ENCODE results near the gene CCDC61. TPM values are rescaled to one million over a fixed set of nuclear protein-coding genes. Genes with fewer than 3 reads are reported as not detected.

The CCDC61 gene
- total RNA-seq, 1 donor from 2014 or later: 17.8 TPM

GRCh38 chr19:45972947-45973540 is 22.2 kb upstream of the CCDC61 start:
- ATAC-seq (no peak), DNase-seq (ENCODE audit: low spot score) (no peak)
- intact Hi-C loops (cut with DNase I): no loop called here

- DNase-seq (ENCODE audit: low spot score) (peak; percentile 70), ATAC-seq (no peak)
- intact Hi-C loops (cut with DNase I): no loop called here
Measured at GRCh38 chr19:45973553-45974338, 21.5 kb upstream of the CCDC61 start, which contains the start of gene NOVA2. NOVA2 (minus strand) TSS chr19:45973865; CDS start chr19:45973351, 514 bp downstream.

DNA sequence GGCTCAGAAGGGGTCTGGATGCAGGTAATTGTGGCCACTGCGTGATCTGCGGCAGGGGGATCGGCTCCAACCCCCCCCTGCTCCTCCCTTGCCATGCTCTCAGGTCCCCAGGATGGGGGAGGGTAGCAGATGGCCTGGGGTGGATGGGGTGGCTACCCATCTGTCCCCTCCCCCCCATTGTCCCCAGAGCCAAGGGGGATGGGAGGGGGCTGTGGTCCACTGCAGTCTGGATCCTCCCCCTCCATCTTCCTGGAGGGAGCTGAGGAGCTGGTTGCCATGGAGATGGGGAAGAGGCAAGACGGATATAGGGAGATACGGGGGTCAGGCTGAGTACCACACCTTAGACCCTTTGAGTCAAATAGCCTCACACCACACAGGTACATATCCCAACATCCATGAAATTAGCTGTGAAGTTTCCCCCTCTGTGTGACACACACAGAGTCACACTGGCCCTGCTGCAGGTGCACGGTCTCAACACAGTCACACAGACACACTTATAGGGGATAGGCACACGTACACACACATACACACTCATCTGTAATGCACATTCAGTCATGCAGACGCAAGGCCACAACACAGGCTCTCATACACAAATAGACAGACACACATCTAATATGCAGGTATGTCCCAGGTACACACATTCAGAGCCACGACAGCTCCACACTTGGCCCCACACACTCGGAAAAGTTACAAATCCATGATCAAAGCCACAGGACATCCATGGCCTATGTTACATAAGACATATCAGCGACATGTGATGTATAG is 19.8 kb upstream of the CCDC61 start:
- DNase-seq (ENCODE audit: low spot score) (no peak), ATAC-seq (no peak)
- intact Hi-C loops (cut with DNase I): no loop called here

DNA sequence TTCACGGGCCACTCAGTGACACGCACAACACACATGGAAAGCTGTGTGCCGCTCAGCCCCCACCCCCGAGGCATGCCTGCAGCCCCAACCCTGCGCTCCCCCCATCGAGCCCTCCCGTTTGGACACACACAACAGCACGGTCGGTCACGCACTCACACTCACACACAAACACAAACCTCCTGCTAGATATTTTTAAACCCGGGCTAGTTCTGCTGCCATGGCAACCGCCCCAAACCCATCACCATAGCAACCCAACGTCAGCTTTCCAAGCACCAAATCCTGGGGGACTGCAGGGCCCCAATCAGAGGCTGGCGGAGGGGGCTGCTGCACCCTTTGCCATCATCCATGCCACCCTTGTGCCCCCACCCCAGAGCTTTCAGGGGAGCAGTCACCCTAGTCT is 19.1 kb upstream of the CCDC61 start:
- intact Hi-C loops (cut with DNase I): no loop called here
- no peak for DNase-seq (ENCODE audit: low spot score)
- ATAC-seq: no peak

DNA sequence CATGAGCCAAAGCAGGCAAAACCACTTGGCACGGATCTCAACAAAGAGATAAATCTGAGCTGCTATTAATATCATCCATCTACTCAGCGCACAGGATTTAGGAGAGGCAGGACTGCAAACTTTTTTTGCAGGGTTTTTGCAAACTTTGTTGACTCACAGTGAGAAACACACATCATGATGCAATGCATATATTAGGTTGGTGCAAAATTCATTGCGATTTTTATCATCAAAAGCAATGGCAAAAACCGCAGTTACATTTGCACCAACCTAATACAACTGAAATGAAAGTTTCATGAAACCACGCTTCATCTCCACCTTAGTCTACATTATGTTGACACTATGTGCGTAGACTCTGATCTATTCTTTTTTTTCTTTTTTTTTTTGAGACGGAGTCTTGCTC is 17.1 kb upstream of the CCDC61 start:
- ATAC-seq (no peak), DNase-seq (ENCODE audit: low spot score) (no peak)
- intact Hi-C loops (cut with DNase I): no loop called here

DNA sequence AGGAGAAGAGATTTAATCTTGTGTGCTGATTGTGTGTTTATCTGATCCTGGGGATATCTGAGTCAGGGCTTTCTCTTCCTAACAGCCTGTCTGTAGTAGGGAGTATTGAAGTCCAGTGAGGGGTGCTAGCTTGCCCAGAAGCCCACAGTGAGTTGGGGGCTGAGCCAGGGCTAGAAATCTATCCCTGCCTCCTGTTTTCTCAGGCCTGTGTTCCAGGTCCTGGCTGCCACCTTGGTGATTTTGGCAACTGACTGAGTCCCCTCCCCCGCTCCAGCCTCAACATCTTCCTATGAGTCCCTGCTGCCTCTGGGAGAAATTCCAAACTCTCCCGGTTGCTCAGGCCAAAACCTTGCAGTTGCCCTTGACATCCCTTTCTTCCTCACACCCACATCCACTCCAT is 13.9 kb upstream of the CCDC61 start:
- DNase-seq (ENCODE audit: low spot score): no peak
- ATAC-seq: no peak
- intact Hi-C loops (cut with DNase I): no loop called here

DNA sequence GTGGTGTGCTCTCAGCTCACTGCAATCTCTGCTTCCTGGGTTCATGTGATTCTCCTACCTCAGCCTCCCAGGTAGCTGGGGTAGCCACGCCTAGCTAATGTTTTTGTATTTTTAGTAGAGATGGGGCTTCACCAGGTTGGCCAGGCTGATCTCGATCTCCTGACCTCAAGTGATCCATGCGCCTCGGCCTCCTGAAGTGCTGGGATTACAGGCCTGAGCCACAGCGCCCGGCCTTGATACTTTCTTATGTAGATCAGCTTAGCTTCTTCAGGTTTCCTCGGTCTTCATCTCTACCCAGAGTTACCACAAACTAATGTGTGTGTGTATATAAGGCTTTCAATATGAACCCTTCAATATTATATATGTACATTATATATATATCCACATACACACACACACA is 9.9 kb upstream of the CCDC61 start:
- intact Hi-C loops (cut with DNase I): no loop called here
- no peak for DNase-seq (ENCODE audit: low spot score)

GRCh38 chr19:45990113-45990728 is 5.0 kb upstream of the CCDC61 start:
- ATAC-seq (peak; percentile 11), DNase-seq (ENCODE audit: low spot score) (no peak)
- intact Hi-C loops (cut with DNase I): no loop called here

More for the DNA sequence above, 9.9 kb upstream of the CCDC61 start:
- no peak for ATAC-seq

GRCh38 chr19:45994456-45994997 is 740 bp upstream of the CCDC61 start:
- intact Hi-C loops (cut with DNase I): no loop called here
- ATAC-seq (peak; percentile 4), DNase-seq (ENCODE audit: low spot score) (no peak)

GRCh38 chr19:45995715-45996385 is 583 bp downstream of the CCDC61 start:
- no peak for DNase-seq (ENCODE audit: low spot score)
- intact Hi-C loops (cut with DNase I): no loop called here
- ATAC-seq: no peak

DNA sequence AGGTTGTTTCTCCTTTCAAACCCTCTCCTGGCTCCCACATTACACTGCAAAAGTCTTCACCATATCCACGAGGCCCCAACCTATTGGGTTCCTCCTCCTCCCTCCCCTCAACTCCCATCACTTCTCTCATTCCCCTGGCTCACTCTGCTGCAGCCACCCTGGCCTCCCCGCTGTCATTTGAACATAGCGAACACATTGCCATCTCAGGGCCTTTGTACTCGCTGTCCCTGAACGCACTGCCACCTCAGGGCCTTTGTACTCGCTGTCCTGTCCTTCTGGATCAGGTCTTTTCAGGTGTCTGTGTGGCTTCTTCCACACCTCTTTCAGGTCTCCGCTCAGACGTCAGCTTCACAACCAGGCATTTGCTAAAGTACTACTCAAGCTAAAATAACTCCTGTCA is 1.7 kb downstream of the CCDC61 start:
- intact Hi-C loops (cut with DNase I): no loop called here
- ATAC-seq (no peak), DNase-seq (ENCODE audit: low spot score) (no peak)

- intact Hi-C loops (cut with DNase I): no loop called here
- DNase-seq (ENCODE audit: low spot score) (no peak), ATAC-seq (no peak)
Measured at GRCh38 chr19:45998834-45999233, 3.6 kb downstream of the CCDC61 start.

GRCh38 chr19:45999653-46000121 is 4.4 kb downstream of the CCDC61 start:
- peak; percentile 2 for ATAC-seq
- intact Hi-C loops (cut with DNase I): no loop called here
- no peak for DNase-seq (ENCODE audit: low spot score)

GRCh38 chr19:46000491-46001246 is 5.4 kb downstream of the CCDC61 start:
- DNase-seq (ENCODE audit: low spot score) (no peak), ATAC-seq (peak; percentile 47)
- intact Hi-C loops (cut with DNase I): no loop called here

- ATAC-seq: no peak
- intact Hi-C loops (cut with DNase I): no loop called here
- no peak for DNase-seq (ENCODE audit: low spot score)
Measured at GRCh38 chr19:46002678-46003275, 7.5 kb downstream of the CCDC61 start.

GRCh38 chr19:46006411-46006810 is 11.1 kb downstream of the CCDC61 start:
- DNase-seq (ENCODE audit: low spot score) (no peak), ATAC-seq (no peak)
- intact Hi-C loops (cut with DNase I): no loop called here

Measured in sciatic nerve (tissue), 2 donors.